SU-DHL-6 (cell line): ENCODE measurements around the gene SUPT4H1.

Experiments
- EZH2phosphoT487 ChIP-seq: fragments of 200-600 bp; sonication (generic), shearing (Covaris generic); conservative IDR thresholded peaks from 2 replicates; pipeline ENCODE4 v1.6.1; 2018; ENCODE audit warnings: mild to moderate bottlenecking, antibody characterized with exemption, low read length, moderate library complexity, mixed read lengths
- TF ChIP-seq, protein P1 (sequence below): fragments of 200-600 bp; sonication (generic); IDR thresholded peaks from one replicate; pipeline ENCODE4 v1.5.1; 2017; ENCODE audit warnings: antibody characterized with exemption, mild to moderate bottlenecking, low read length, moderate library complexity; ENCODE audit not compliant: insufficient read depth, poor library complexity, severe bottlenecking

GRCh38 chr17:58316260-58316960 lies 35.6 kb downstream of the SUPT4H1 start:
- TF ChIP-seq, protein P1, sequence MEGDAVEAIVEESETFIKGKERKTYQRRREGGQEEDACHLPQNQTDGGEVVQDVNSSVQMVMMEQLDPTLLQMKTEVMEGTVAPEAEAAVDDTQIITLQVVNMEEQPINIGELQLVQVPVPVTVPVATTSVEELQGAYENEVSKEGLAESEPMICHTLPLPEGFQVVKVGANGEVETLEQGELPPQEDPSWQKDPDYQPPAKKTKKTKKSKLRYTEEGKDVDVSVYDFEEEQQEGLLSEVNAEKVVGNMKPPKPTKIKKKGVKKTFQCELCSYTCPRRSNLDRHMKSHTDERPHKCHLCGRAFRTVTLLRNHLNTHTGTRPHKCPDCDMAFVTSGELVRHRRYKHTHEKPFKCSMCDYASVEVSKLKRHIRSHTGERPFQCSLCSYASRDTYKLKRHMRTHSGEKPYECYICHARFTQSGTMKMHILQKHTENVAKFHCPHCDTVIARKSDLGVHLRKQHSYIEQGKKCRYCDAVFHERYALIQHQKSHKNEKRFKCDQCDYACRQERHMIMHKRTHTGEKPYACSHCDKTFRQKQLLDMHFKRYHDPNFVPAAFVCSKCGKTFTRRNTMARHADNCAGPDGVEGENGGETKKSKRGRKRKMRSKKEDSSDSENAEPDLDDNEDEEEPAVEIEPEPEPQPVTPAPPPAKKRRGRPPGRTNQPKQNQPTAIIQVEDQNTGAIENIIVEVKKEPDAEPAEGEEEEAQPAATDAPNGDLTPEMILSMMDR = no peak
- TF ChIP-seq EZH2phosphoT487 = no peak
